Endodermal cell (in vitro differentiated cells): ENCODE data around the gene RIMBP2. TPM values are rescaled to one million over a fixed set of nuclear protein-coding genes. Genes with fewer than 3 reads are reported as not detected.

ENCODE experiments used
- DNase-seq: peaks from one replicate; pipeline ENCODE4 v3.0.0-alpha.2; 2017
- H3K27ac ChIP-seq: 2 replicates; pipeline ENCODE4 v1.5.1; 2013; ENCODE audit warnings: mild to moderate bottlenecking, low read depth, low read length, moderate library complexity
- H3K27me3 ChIP-seq: 2 replicates; pipeline ENCODE4 v1.6.1; 2013; ENCODE audit warnings: mild to moderate bottlenecking, low read length, moderate library complexity; ENCODE audit not compliant: insufficient read depth, control insufficient read depth, poor library complexity, severe bottlenecking
- H3K36me3 ChIP-seq: 2 replicates; pipeline ENCODE4 v1.7.0; 2013; ENCODE audit warnings: mild to moderate bottlenecking, low read length, moderate library complexity; ENCODE audit not compliant: control insufficient read depth, insufficient read depth
- H3K4me1 ChIP-seq: one replicate; pipeline ENCODE4 v1.7.0; 2013; ENCODE audit warnings: low read length; ENCODE audit not compliant: control insufficient read depth, insufficient read depth
- H3K4me3 ChIP-seq: 2 replicates; pipeline ENCODE4 v1.5.1; 2013; ENCODE audit warnings: mild to moderate bottlenecking, low read length, moderate library complexity
- H3K9ac ChIP-seq: 2 replicates; pipeline ENCODE4 v1.6.1; 2013; ENCODE audit warnings: mild to moderate bottlenecking, low read length, moderate library complexity; ENCODE audit not compliant: poor library complexity, severe bottlenecking; ENCODE audit errors: extremely low read depth
- H3K9me3 ChIP-seq: 2 replicates; pipeline ENCODE4 v1.6.1; 2013; ENCODE audit warnings: mild to moderate bottlenecking, low read length, moderate library complexity; ENCODE audit not compliant: control insufficient read depth
- H3K27ac Mint-ChIP-seq: 2 replicates; pipeline ENCODE4 v1.8.0; 2020; ENCODE audit warnings: mixed read lengths
- H3K27me3 Mint-ChIP-seq: 2 replicates; pipeline ENCODE4 v1.8.0; 2021; ENCODE audit warnings: mild to moderate bottlenecking, mixed read lengths; ENCODE audit not compliant: insufficient read depth
- H3K36me3 Mint-ChIP-seq: 2 replicates; pipeline ENCODE4 v1.8.0; 2020; ENCODE audit warnings: low read depth, mixed read lengths
- H3K4me1 Mint-ChIP-seq: 2 replicates; pipeline ENCODE4 v1.8.0; 2020; ENCODE audit warnings: mixed read lengths
- H3K4me3 Mint-ChIP-seq: 2 replicates; pipeline ENCODE4 v1.8.0; 2020; ENCODE audit warnings: mild to moderate bottlenecking, moderate library complexity, mixed read lengths
- H3K9me3 Mint-ChIP-seq: 2 replicates; pipeline ENCODE4 v1.8.0; 2020; ENCODE audit warnings: mild to moderate bottlenecking, mixed read lengths
- CTCF ChIP-seq: fragments of 200-600 bp; sonication (generic); conservative IDR thresholded peaks from 2 replicates; pipeline ENCODE4 v1.5.0; 2021; ENCODE audit warnings: antibody characterized with exemption, mild to moderate bottlenecking
- WGBS, 2 experiments: methylation state at CpG; one replicate each; pipeline versions ENCODE4 v1.1.5 to v1.1.7; 2013; ENCODE audit warnings: missing lambda C conversion rate in 2 of 2, mixed read lengths in 1 of 2; ENCODE audit not compliant: insufficient coverage in 1 of 2, insufficient read length in 1 of 2; 5-methylcytosine and 5-hydroxymethylcytosine counted together
- total RNA-seq, 2 donors: library from RNA; stranded (reverse); fragmentation: NEBNext Ultra II Directional in 1 of 2; extraction: Animal tissue kit (Norgen Biotek cat#: 25700) in 1 of 2; gene quantifications; 2 replicates in 1 of 2; 3 replicates in 1 of 2; pipeline ENCODE4 v1.2.1, GENCODE V29; 2021

The RIMBP2 gene
- total RNA-seq, 2 donors from 2014 or later, result 0.13 to 3.4 TPM

GRCh38 chr12:130592641-130593040 lies 123.5 kb downstream of the RIMBP2 start:
- DNase-seq, result no peak
- no peak overlapping the region for H3K9ac ChIP-seq
- TF ChIP-seq CTCF, result no peak
- H3K27me3 ChIP-seq, result no peaks in the 10 kb centered on the region
- Mint-ChIP-seq H3K36me3 (no peaks in the 10 kb centered on the region), H3K4me3 (no peak overlapping the region), H3K27me3 (peaks cover 4% of the 10 kb centered on the region), H3K9me3 (peaks cover 7% of the 10 kb centered on the region), H3K27ac (no peak overlapping the region), H3K4me1 (peaks cover 6% of the 10 kb centered on the region)
- 94 to 95% methylated on average over 22 to 23 of the region's 23 CpGs for WGBS, 2 experiments
- no peak overlapping the region for H3K27ac ChIP-seq
- H3K4me3 ChIP-seq, result no peak overlapping the region
- H3K36me3 ChIP-seq, result no peaks in the 10 kb centered on the region
- H3K9me3 ChIP-seq, result peaks cover 3% of the 10 kb centered on the region
- peaks cover 3% of the 10 kb centered on the region for H3K4me1 ChIP-seq

GRCh38 chr12:130591736-130592135 lies 124.4 kb downstream of the RIMBP2 start:
- Histone ChIP-seq H3K4me3 (no peak overlapping the region), H3K27me3 (no peaks in the 10 kb centered on the region), H3K9ac (no peak overlapping the region), H3K4me1 (peaks cover 3% of the 10 kb centered on the region), H3K27ac (no peak overlapping the region), H3K36me3 (no peaks in the 10 kb centered on the region), H3K9me3 (no peaks in the 10 kb centered on the region)
- Mint-ChIP-seq H3K4me3 (no peak overlapping the region), H3K27me3 (peaks cover 4% of the 10 kb centered on the region), H3K9me3 (peaks cover 4% of the 10 kb centered on the region), H3K27ac (no peak overlapping the region), H3K4me1 (peaks cover 6% of the 10 kb centered on the region), H3K36me3 (no peaks in the 10 kb centered on the region)
- TF ChIP-seq CTCF, result no peak
- 92% methylated on average over 8 to 9 of the region's 9 CpGs for WGBS, 2 experiments
- no peak for DNase-seq

GRCh38 chr12:130590685-130591084 lies 125.4 kb downstream of the RIMBP2 start:
- Histone ChIP-seq H3K9ac (no peak overlapping the region), H3K4me3 (no peak overlapping the region), H3K27me3 (no peaks in the 10 kb centered on the region), H3K4me1 (peaks cover 3% of the 10 kb centered on the region), H3K36me3 (no peaks in the 10 kb centered on the region), H3K27ac (no peak overlapping the region), H3K9me3 (no peaks in the 10 kb centered on the region)
- H3K4me3 Mint-ChIP-seq, result no peak overlapping the region
- H3K27me3 Mint-ChIP-seq, result peaks cover 4% of the 10 kb centered on the region
- H3K9me3 Mint-ChIP-seq, result peaks cover 4% of the 10 kb centered on the region
- H3K27ac Mint-ChIP-seq, result no peak overlapping the region
- H3K4me1 Mint-ChIP-seq, result peaks cover 6% of the 10 kb centered on the region
- TF ChIP-seq CTCF, result no peak
- H3K36me3 Mint-ChIP-seq, result no peaks in the 10 kb centered on the region
- 90 to 96% methylated on average over 12 of the region's 12 CpGs for WGBS, 2 experiments
- DNase-seq, result no peak
